Measurements from ENCODE around the gene CACNA1G. TPM values are rescaled to one million over a fixed set of nuclear protein-coding genes. Genes with fewer than 3 reads are reported as not detected.

Gene CACNA1G
- total RNA-seq, 1 donor from 2014 or later, result 0.11 TPM

DNA sequence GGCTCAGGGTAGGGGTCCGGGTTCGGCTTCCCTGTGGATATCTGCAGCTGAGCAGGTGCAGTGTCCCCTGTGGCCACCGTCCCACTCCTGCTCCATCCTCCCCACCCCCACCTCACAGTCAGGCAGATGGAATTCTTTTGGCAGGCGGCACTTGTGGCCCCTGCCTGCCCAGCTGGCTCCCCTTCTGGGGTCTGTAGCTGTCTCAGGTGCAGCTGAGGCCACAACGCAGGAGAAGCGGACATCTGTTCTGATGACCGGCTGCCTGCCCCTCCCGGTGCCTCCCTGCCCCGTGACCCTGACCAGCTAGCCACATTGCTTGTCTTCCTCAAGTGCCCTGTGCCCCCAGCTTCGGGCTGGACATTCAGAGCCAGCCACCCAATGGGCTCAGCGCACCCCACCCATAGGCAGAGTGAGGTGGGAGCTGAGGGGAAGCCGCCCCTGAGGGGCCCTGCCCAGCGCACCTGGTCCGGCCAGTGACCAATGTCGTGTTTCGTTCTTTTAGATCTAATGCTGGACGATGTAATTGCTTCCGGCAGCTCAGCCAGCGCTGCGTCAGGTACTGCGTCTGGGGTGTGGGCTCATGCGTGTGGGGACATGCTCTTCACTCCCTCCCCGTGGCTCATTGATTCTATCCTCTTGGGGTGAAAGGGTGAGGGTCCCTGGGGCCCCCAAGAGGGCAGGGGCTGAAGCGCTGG lies 49.0 kb downstream of the CACNA1G start:
- TF ChIP-seq, protein P1, sequence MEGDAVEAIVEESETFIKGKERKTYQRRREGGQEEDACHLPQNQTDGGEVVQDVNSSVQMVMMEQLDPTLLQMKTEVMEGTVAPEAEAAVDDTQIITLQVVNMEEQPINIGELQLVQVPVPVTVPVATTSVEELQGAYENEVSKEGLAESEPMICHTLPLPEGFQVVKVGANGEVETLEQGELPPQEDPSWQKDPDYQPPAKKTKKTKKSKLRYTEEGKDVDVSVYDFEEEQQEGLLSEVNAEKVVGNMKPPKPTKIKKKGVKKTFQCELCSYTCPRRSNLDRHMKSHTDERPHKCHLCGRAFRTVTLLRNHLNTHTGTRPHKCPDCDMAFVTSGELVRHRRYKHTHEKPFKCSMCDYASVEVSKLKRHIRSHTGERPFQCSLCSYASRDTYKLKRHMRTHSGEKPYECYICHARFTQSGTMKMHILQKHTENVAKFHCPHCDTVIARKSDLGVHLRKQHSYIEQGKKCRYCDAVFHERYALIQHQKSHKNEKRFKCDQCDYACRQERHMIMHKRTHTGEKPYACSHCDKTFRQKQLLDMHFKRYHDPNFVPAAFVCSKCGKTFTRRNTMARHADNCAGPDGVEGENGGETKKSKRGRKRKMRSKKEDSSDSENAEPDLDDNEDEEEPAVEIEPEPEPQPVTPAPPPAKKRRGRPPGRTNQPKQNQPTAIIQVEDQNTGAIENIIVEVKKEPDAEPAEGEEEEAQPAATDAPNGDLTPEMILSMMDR (IDR thresholded peaks at IDR 0.05), result no peak
- Mint-ChIP-seq H3K9me3 (ENCODE audit: unreplicated experiment) (no peaks in the 10 kb centered on the region), H3K36me3 (ENCODE audit: unreplicated experiment) (no peaks in the 10 kb centered on the region), H3K4me3 (ENCODE audit: unreplicated experiment) (no peak overlapping the region), H3K4me1 (ENCODE audit: unreplicated experiment) (peaks cover 3% of the 10 kb centered on the region), H3K27ac (ENCODE audit: unreplicated experiment) (no peak overlapping the region), H3K27me3 (ENCODE audit: unreplicated experiment) (peaks cover 11% of the 10 kb centered on the region)
- no peak for DNase-seq (ENCODE audit: extremely low spot score, unreplicated experiment)

GRCh38 chr17:50611634-50612033 lies 51.1 kb downstream of the CACNA1G start:
- no peaks in the 10 kb centered on the region for H3K36me3 Mint-ChIP-seq (ENCODE audit: unreplicated experiment)
- DNase-seq (ENCODE audit: extremely low spot score, unreplicated experiment), result no peak
- H3K4me1 Mint-ChIP-seq (ENCODE audit: unreplicated experiment), result no peaks in the 10 kb centered on the region
- H3K4me3 Mint-ChIP-seq (ENCODE audit: unreplicated experiment), result no peak overlapping the region
- TF ChIP-seq, protein P1 (IDR thresholded peaks at IDR 0.05), result no peak
- no peaks in the 10 kb centered on the region for H3K9me3 Mint-ChIP-seq (ENCODE audit: unreplicated experiment)
- no peak overlapping the region for H3K27ac Mint-ChIP-seq (ENCODE audit: unreplicated experiment)
- H3K27me3 Mint-ChIP-seq (ENCODE audit: unreplicated experiment), result peaks cover 11% of the 10 kb centered on the region

GRCh38 chr17:50612281-50612680 lies 51.8 kb downstream of the CACNA1G start:
- Mint-ChIP-seq H3K36me3 (ENCODE audit: unreplicated experiment) (no peaks in the 10 kb centered on the region), H3K4me1 (ENCODE audit: unreplicated experiment) (no peaks in the 10 kb centered on the region), H3K9me3 (ENCODE audit: unreplicated experiment) (no peaks in the 10 kb centered on the region), H3K27me3 (ENCODE audit: unreplicated experiment) (peaks cover 7% of the 10 kb centered on the region), H3K27ac (ENCODE audit: unreplicated experiment) (no peak overlapping the region), H3K4me3 (ENCODE audit: unreplicated experiment) (no peak overlapping the region)
- TF ChIP-seq, protein P1 (IDR thresholded peaks at IDR 0.05), result no peak
- DNase-seq (ENCODE audit: extremely low spot score, unreplicated experiment), result no peak

GRCh38 chr17:50613007-50613992 lies 52.8 kb downstream of the CACNA1G start:
- no peaks in the 10 kb centered on the region for H3K9me3 Mint-ChIP-seq (ENCODE audit: unreplicated experiment)
- no peaks in the 10 kb centered on the region for H3K36me3 Mint-ChIP-seq (ENCODE audit: unreplicated experiment)
- H3K4me1 Mint-ChIP-seq (ENCODE audit: unreplicated experiment), result no peaks in the 10 kb centered on the region
- no peak overlapping the region for H3K4me3 Mint-ChIP-seq (ENCODE audit: unreplicated experiment)
- no peak overlapping the region for H3K27ac Mint-ChIP-seq (ENCODE audit: unreplicated experiment)
- no peak for DNase-seq (ENCODE audit: extremely low spot score, unreplicated experiment)
- H3K27me3 Mint-ChIP-seq (ENCODE audit: unreplicated experiment), result peaks cover 4% of the 10 kb centered on the region
- TF ChIP-seq, protein P1 (IDR thresholded peaks at IDR 0.05), result no peak

Measured in osteocyte (in vitro differentiated cells).